HG02943 (cell line): ENCODE results near the gene MRPS5.

Experiments used
- ATAC-seq: cut with Tn5 transposase; IDR thresholded peaks from one replicate; pipeline ENCODE4 v1.9.1; 2021; ENCODE audit warnings: mild to moderate bottlenecking, low read depth, moderate library complexity; ENCODE audit not compliant: unreplicated experiment

MRPS5 gene

GRCh38 chr2:95091885-95092555 lies 29.6 kb downstream of the MRPS5 start:
- no peak for ATAC-seq

DNA sequence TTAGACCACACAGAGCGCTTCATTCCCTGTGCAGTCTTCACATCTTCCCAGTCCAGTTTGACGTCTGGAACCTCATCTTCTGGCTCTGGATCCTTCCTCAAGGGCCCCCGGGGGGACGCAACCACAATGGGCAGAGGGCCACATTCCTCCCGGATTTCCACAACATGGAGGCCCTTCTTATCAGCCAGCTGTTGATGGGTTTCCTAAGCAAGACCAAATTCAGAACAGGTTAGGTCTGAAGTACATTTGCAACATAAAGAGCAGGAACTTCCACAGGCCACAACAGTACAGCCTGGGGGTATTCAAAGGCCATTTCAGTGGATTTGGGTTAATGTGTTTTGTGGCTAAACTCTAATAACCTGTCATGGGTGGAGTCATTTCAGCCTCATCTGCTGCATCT lies 34.2 kb downstream of the MRPS5 start:
- no peak for ATAC-seq

DNA sequence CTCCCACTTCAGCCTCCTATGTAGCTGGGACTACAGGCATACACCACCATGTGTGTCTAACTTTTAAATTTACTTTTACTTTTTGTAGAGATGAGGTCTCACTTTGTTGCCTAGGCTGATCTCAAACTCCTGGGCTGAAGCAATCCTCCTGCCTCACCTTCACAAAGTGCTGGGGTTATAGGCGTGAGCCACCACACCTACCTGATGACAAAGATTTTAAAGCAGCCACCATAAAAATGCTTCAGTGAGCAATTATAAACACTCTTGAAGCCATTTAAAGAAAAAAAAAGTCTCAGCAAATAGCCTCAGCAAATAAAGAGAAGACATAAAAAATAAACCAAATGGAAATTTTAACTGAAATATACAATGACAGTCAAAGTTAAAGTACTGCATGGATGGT lies 35.6 kb downstream of the MRPS5 start:
- no peak for ATAC-seq

DNA sequence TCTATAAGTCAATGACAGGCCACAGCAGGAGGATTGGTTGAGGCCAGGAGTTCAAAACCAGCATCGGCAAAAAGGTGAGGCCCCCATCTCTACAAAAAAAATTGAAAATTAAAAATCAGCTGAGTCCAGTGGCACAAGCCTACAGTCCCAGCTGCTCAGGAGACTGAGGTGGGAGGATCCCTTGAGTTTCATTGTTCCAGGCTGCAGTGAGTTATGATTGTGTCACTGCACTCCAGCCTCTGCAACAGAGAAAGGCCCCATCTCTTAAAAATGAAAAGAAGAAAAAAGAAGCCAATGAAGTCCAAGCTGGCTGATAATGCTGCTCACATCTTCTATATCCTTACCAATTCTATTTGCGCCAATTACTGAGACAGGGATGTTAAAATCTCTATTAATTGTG lies 39.1 kb downstream of the MRPS5 start:
- ATAC-seq: no peak

GRCh38 chr2:95079199-95079683 lies 42.4 kb downstream of the MRPS5 start:
- no peak for ATAC-seq

DNA sequence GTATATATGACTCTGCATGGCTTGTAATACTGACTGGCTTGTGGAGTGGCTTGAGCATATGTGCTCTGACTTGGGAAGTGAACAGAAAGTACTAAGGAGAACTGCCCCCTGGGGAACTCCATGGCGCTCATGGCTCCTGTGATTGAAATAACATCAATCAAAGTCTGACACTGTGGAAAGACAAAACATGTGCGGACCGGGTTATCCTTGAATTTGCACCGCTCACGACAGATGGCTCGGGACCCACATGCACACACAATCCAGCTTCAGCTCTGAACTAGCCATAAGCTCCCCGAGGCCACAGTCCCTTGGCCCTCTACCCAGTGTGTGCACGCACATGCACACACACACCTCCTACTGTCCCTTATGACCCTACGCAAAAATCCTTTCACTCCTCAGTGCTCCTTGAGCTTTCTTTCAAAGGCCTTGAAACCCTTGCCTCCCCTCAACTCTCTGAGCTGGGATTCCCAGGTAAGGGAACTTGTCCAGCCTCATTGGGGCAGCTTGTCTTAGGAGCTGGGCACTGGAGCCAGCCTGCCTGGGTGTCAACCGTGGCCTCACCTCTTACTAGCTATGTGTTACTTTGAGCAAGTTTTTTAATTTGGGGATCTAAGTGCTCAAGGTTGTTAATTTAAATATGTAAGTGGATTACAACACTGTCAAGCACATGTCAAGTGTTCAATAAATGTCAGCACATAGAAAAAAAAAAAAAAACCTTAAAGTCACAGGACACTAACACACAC lies 43.6 kb downstream of the MRPS5 start:
- ATAC-seq: no peak

- no peak for ATAC-seq
Observed at GRCh38 chr2:95077530-95077825, 44.1 kb downstream of the MRPS5 start.

DNA sequence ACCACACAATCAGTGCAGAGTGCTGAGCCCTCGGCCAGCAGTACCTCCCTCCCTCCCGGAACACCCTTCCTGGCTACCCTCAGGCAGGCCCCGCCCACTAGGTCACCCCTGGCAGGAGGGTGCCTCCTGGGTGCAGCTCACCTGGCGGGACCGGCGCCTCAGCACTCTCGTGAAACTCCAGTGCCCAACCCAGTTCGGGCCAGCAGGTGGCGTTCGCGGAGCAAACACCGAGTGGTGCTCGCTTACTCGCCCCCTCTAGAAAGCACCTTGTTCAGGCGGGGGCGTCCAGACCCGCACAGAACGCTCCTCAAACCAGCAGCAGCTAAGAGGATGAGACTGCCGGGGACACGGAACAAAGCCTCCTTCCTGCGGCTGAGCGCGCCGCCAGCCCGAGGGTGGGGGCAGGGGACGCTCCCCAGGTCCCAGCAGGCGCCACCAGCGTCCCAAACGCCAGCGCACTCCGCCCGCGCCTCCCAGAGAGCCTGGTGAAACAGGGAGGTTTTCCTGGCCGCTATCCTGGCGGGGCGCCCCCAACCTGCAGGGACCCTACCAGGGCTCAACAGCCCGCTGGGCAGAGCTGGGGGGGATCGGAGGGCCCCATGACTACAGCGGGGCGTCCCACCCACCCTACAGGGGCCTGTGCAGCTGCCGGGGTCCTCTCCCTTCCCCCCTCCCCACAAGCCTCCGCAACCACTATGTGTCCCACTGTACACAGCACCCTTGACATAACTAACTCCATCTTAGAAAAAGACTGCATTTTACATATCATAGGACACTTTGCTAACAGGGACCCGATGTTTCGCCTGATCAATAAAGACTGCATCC lies 44.7 kb downstream of the MRPS5 start:
- peak; percentile 68 for ATAC-seq

GRCh38 chr2:95075440-95076132 lies 46.0 kb downstream of the MRPS5 start:
- ATAC-seq: no peak

- ATAC-seq: no peak
Observed at GRCh38 chr2:95074663-95075439, 46.8 kb downstream of the MRPS5 start.

GRCh38 chr2:95073856-95074662 lies 47.5 kb downstream of the MRPS5 start:
- ATAC-seq: no peak

GRCh38 chr2:95072424-95072823 lies 49.2 kb downstream of the MRPS5 start:
- no peak for ATAC-seq

DNA sequence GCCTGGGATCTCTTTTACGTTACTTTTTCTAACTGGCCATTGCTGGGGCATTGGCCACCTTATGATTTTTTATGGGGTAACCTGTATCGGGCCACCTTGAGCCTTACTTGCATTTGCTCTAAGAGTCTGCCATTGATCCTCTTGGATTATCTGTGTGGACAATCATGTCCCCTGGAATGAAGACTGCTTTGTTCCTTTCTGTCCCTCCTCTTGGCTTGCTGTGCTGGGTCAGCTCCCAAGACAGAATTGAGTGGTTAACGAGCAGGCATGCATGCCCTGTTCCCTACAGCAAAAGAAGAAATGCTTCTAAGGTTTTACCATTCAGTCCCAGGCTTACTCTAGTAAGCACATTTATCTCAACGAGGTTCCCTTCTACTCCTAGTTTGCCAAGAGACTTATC lies 49.8 kb downstream of the MRPS5 start:
- ATAC-seq: no peak

GRCh38 chr2:95069465-95069864 lies 52.1 kb downstream of the MRPS5 start:
- ATAC-seq: no peak

- no peak for ATAC-seq
Observed at GRCh38 chr2:95068256-95068655, 53.4 kb downstream of the MRPS5 start.

DNA sequence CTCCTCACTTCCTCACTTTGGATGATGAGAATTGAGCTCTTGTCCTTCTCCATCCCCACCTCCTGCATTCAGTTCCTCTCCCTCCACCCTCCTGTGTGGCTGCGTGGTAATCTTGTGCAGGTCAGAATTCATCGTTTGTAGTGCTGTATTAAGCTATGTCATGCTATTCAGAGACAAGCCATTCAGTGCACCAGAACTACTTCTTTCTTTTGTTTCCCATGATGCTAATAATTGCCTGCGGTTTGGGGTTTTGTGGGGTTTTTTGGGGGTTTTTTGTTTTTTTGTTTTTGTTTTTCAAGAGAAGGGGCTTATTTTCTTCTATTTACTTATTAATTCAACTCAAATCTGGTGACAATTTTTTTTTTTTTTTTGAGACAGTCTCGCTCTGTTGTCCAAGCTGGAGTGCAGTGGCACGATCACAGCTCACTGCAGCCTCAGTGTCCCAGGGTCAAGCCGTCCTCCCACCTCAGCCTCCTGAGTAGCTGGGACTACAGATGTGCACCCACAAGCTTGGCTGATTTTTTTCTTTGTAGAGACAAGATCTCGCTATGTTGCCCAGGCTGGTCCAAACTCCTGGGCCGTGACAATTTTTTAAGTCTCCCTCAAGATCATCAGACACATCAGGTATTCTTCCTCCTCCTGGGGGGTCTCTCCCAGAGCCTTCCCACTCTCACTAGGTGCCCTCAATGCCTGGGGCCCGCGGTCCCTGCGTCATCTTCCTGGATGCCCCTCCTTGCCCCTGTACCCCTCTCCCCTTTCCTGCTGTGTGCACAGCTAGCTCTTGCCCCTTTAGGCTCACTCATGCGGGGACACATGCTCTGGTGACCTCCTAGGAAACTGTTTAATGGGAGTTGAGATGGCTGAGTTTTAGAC lies 58.3 kb downstream of the MRPS5 start:
- ATAC-seq: no peak

GRCh38 chr2:95062242-95063085 lies 59.1 kb downstream of the MRPS5 start:
- no peak for ATAC-seq
